K562 (cell line): ENCODE data around the gene KLK5. TPM values are rescaled to one million over a fixed set of nuclear protein-coding genes. Genes with fewer than 3 reads are reported as not detected.
"Not testable (repeated sequence)": the region's sequence is repeated elsewhere in the genome, so short reads cannot be mapped to it uniquely, and the experiment has no call there.

Source experiments
- ATAC-seq: fragments of 200-7000 bp; cut with Tn5 transposase; 3 replicates; pipeline ENCODE4 v1.9.1; 2020; ENCODE audit warnings: moderate library complexity
- BruUV-seq: library from RNA; stranded (reverse); fragments of 400-500 nt; replicated peaks from 2 replicates; lab custom pipeline; 2021; lab: Mats Ljungman, UMichigan
- CTCF ChIA-PET: fragments of 300-600 bp; formaldehyde crosslinking; extraction: SDS; loops from one replicate; lab custom pipeline; 2021; ENCODE audit warnings: low intra/inter-chr PET ratio; lab: Yijun Ruan, JAX
- POLR2A ChIA-PET: fragments of 300-600, 350-650 bp; sonication (Branson Sonifier 250); formaldehyde crosslinking; extraction: SDS; loops from one replicate; lab custom pipeline; 2021; ENCODE audit warnings: antibody characterized with exemption, inconsistent platforms; lab: Yijun Ruan, JAX
- DNase-seq, 4 experiments: peaks; one replicate each; pipeline versions ENCODE4 v3.0.0 to v3.0.0-alpha.2; 2011 to 2018; ENCODE audit warnings: low spot score in 3 of 4, mixed read lengths in 3 of 4; ENCODE audit errors: extremely low read depth in 1 of 4
- FAIRE-seq: peaks from 2 replicates; lab custom pipeline; 2011; peaks lifted over from hg19 to GRCh38; lab: Jason Lieb, UNC
- H2AFZ ChIP-seq: 2 replicates; pipeline ENCODE4 v1.6.0; 2011; ENCODE audit warnings: low read depth, low read length, control low read depth, inconsistent platforms
- H3K27ac ChIP-seq: fragments of 200-600 bp; 3 replicates; pipeline ENCODE4 v1.8.0; 2011; ENCODE audit warnings: low read depth, mild to moderate bottlenecking, control low read depth, inconsistent platforms, low read length, moderate library complexity, mixed read lengths; ENCODE audit errors: extremely low read depth
- H3K27me3 ChIP-seq, 2 experiments: fragments of 300-600 bp in 1 of 2; 2 replicates in 1 of 2; 3 replicates in 1 of 2; pipeline versions ENCODE4 v1.6.0 to v1.8.0; 2011; ENCODE audit warnings: inconsistent platforms in 2 of 2, low read length in 2 of 2, mild to moderate bottlenecking in 1 of 2, mixed read lengths in 1 of 2, moderate library complexity in 1 of 2; ENCODE audit not compliant: control insufficient read depth in 2 of 2, insufficient read depth in 2 of 2
- H3K36me3 ChIP-seq: fragments of 300-600 bp; 3 replicates; pipeline ENCODE4 v1.8.0; 2011; ENCODE audit warnings: mild to moderate bottlenecking, low read length, inconsistent platforms; ENCODE audit not compliant: control insufficient read depth, insufficient read depth
- H3K4me1 ChIP-seq, 2 experiments: fragments of 200-600 bp in 1 of 2; replicated peaks in 1 of 2; 2 replicates in 1 of 2; 3 replicates in 1 of 2; pipeline versions ENCODE4 v1.5.1 to v1.8.0; 2011; ENCODE audit warnings: inconsistent platforms in 2 of 2, low read length in 2 of 2, mild to moderate bottlenecking in 1 of 2, mixed read lengths in 1 of 2, moderate library complexity in 1 of 2; ENCODE audit not compliant: control insufficient read depth in 2 of 2, insufficient read depth in 2 of 2
- H3K4me2 ChIP-seq: 2 replicates; pipeline ENCODE4 v1.6.1; 2011; ENCODE audit warnings: low read length, control low read depth, inconsistent platforms, mixed read lengths; ENCODE audit not compliant: insufficient read depth
- H3K4me3 ChIP-seq: fragments of 200-600 bp; sonication (generic), shearing (Covaris generic); 2 replicates; pipeline ENCODE4 v1.5.1; 2016; ENCODE audit warnings: control low read depth, inconsistent platforms
- H3K79me2 ChIP-seq: fragments of 200-600 bp; 3 replicates; pipeline ENCODE4 v1.8.0; 2011; ENCODE audit warnings: low read length, inconsistent platforms; ENCODE audit not compliant: control insufficient read depth, insufficient read depth
- H3K9ac ChIP-seq, 2 experiments: 2 replicates each; pipeline versions ENCODE4 v1.6.0 to v1.6.1; 2011; ENCODE audit warnings: low read depth in 2 of 2, low read length in 2 of 2, control low read depth in 1 of 2, inconsistent platforms in 1 of 2, mild to moderate bottlenecking in 1 of 2, mixed read lengths in 1 of 2; ENCODE audit not compliant: insufficient read depth in 1 of 2
- H3K9me1 ChIP-seq: one replicate; pipeline ENCODE4 v1.6.0; 2011; ENCODE audit warnings: inconsistent platforms, mild to moderate bottlenecking, low read length, moderate library complexity; ENCODE audit not compliant: control insufficient read depth, insufficient read depth
- H3K9me3 ChIP-seq: replicated peaks from 2 replicates; pipeline ENCODE4 v1.5.1; 2011; ENCODE audit warnings: low read depth, low read length, inconsistent platforms; ENCODE audit not compliant: control insufficient read depth, insufficient read depth
- H4K20me1 ChIP-seq: replicated peaks from 2 replicates; pipeline ENCODE4 v1.6.1; 2011; ENCODE audit warnings: low read length, inconsistent platforms, mixed read lengths; ENCODE audit not compliant: control insufficient read depth, insufficient read depth
- RBM34 ChIP-seq: fragments of 200-400 bp; formaldehyde crosslinking; IDR thresholded peaks from 2 replicates; pipeline ENCODE4 v1.6.1; 2018; ENCODE audit warnings: low read length, borderline replicate concordance; ENCODE audit not compliant: insufficient read depth
- WGBS: fragments of 100-300 bp; shearing (Covaris generic); methylation state at CpG from one replicate; pipeline ENCODE4 v1.1.6; 2016; ENCODE audit warnings: low coverage, mixed read lengths; ENCODE audit not compliant: insufficient coverage; ENCODE audit errors: missing lambda C conversion rate; 5-methylcytosine and 5-hydroxymethylcytosine counted together
- in situ Hi-C: fragments of 300-500 bp; cut with MboI; formaldehyde crosslinking; loops from 4 replicates; pipeline ENCODE4 v1.15.0; 2018; ENCODE audit warnings: inconsistent platforms, mixed read lengths
- intact Hi-C: fragments of 100-400 bp; cut with micrococcal nuclease; formaldehyde crosslinking; loops from 2 replicates; pipeline ENCODE4 v1.14.2; 2022
- polyA plus RNA-seq, 8 experiments: library from polyadenylated mRNA; depleted of rRNA in 4 of 8; stranded (reverse) in 5 of 8; unstranded in 3 of 8; fragments of >200 nt; fragmentation: Nextera tagmentation in 2 of 8; fragmentation: Illumina TruSeq in 1 of 8; extraction: Ambion mirVana in 2 of 8; extraction: Trizol in 1 of 8; gene quantifications; 2 replicates each; pipeline versions ENCODE4 v1.2.1 to v1.2.3, GENCODE V29; 2011 to 2014; ENCODE audit warnings: inconsistent platforms in 1 of 8, missing spikeins in 1 of 8
- total RNA-seq, 7 experiments: library from RNA; depleted of rRNA in 6 of 7; stranded (reverse); fragments of >200 nt in 6 of 7; fragmentation: Illumina TruSeq in 2 of 7; extraction: Trizol in 2 of 7; gene quantifications; 2 replicates each; pipeline versions ENCODE4 v1.2.1 to v1.2.3, GENCODE V29; 2011 to 2021; ENCODE audit warnings: low replicate concordance in 1 of 7

Gene KLK5
- total and polyA plus RNA-seq, 9 of the 15 experiments (the other 6 are each of a cell fraction or from before 2014, with no cell fraction given) = not detected

DNA sequence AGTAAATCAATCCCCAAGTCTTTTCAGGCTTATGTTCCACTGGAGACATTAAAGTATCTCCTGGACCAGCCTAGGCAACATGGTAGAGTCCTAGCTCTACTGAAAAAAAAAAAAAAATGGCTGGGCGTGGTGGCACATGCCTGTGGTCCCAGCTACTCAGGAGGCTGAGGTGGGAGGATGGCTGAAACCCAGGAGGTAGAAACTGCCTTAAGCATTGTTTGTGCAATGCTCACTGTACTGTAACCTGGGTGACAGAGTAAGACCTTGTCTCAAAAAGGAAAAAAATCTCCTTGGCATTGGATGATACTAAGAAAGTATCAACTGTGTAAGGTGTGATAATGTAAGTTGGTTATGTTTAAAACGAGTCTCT lies 39.8 kb upstream of the KLK5 start:
- DNase-seq (no peak), FAIRE-seq (no peak), ATAC-seq (no peak)
- Histone ChIP-seq H3K9ac (no peak overlapping the region), H2AFZ (no peak overlapping the region), H3K27me3 (peaks cover 3 to 17% of the 10 kb centered on the region in 2 experiments; a peak in 3 of 5 replicates), H3K4me1 (no peaks in the 10 kb centered on the region), H3K36me3 (no peaks in the 10 kb centered on the region), H4K20me1 (no peaks in the 10 kb centered on the region), H3K27ac (no peak overlapping the region), H3K9me3 (no peaks in the 10 kb centered on the region; the same call in 1 of the 2 replicates), H3K79me2 (no peaks in the 10 kb centered on the region), H3K4me3 (no peak overlapping the region), H3K4me2 (no peak overlapping the region), H3K9me1 (no peaks in the 10 kb centered on the region)
- CTCF ChIA-PET = no interaction called here
- no TSS peak for BruUV-seq
- POLR2A ChIA-PET = interaction anchor here (0.6 to 0.8 kb wide), 2 partner anchors 195 to 662 kb away, joined by 3 read pairs; no protein-coding TSS in a partner anchor
- in situ Hi-C loops = no loop called here
- no peak for TF ChIP-seq RBM34
- intact Hi-C loops = no loop called here
- WGBS = 4% methylated on average over 2 of the region's 2 CpGs

DNA sequence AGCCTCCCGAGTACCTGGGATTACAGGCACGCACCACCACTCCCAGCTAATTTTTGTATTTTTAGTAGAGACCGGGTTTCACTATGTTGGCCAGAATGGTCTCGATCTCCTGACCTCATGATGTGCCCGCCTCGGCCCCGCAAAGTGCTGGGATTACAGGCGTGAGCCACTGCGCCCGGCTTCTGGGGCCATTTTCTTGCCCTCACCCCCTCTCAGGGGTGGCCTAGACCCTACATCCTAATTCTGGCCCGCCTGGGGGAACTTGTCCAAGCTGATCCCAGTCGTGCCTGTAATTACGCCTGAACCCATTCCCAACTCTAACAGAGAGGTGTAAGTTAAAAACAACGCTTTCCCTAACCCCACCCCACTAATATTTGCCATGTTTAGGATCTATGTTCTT lies 31.6 kb upstream of the KLK5 start:
- WGBS = 2% methylated on average over 13 of the region's 14 CpGs
- ATAC-seq, FAIRE-seq, POLR2A ChIA-PET, H3K9me1 ChIP-seq, CTCF ChIA-PET, intact Hi-C loops, H3K27ac ChIP-seq, H3K4me1 ChIP-seq, H3K79me2 ChIP-seq, H3K9ac ChIP-seq, H3K9me3 ChIP-seq, H3K4me3 ChIP-seq, H4K20me1 ChIP-seq, BruUV-seq, H3K4me2 ChIP-seq, DNase-seq, H2AFZ ChIP-seq, H3K36me3 ChIP-seq, in situ Hi-C loops: not testable (repeated sequence)
- peaks cover 9 to 27% of the 10 kb centered on the region in 2 experiments; a peak in 3 of 5 replicates for H3K27me3 ChIP-seq
